ENCODE results near the gene BLID. TPM values are rescaled to one million over a fixed set of nuclear protein-coding genes. Genes with fewer than 3 reads are reported as not detected.

Gene BLID
- total and polyA plus RNA-seq, 3 donors from 2014 or later: 2.8 to 4.6 TPM; not detected in 1

- H3K27me3 ChIP-seq: no peaks in the 10 kb centered on the region
- no peak for DNase-seq
- no peaks in the 10 kb centered on the region for H3K36me3 ChIP-seq (ENCODE audit: low read depth, missing control alignments)
- no peak overlapping the region for H3K27ac ChIP-seq
- H3K9me3 ChIP-seq: no peaks in the 10 kb centered on the region
- intact Hi-C loops (cut with DNase I; ENCODE audit: low total_unique reads): no loop called here
- WGBS, 2 donors: 43% methylated on average over 5 of the region's 5 CpGs
- H3K4me3 ChIP-seq: no peak overlapping the region
- no peaks in the 10 kb centered on the region for H3K4me1 ChIP-seq
- TF ChIP-seq POLR2A (IDR thresholded peaks at IDR 0.05): no peak
- TF ChIP-seq CTCF (IDR thresholded peaks at IDR 0.05): no peak
Observed at GRCh38 chr11:122068141-122068540, 47.9 kb downstream of the BLID start.

MicroRNA genes within 50 kb of the gene (microRNA counts, 767-probe panel; counts per million panel counts)
- microRNA hsa-let-7a-5p (14,161 to 15,063 counts per million in 2 donors), microRNA hsa-miR-100-5p (9,460 to 9,913 counts per million in 2 donors), microRNA hsa-miR-125b-5p (13,819 to 14,292 counts per million in 2 donors)

Small RNA genes lying within 50 kb of the gene (microRNA-seq; reads per million reads assigned to microRNA genes)
- gene MIR100 (ENCODE audit: borderline number of aligned reads in 2 of 2, borderline replicate concordance in 1 of 2): 15,035 to 15,716 reads per million in 2 donors
- gene MIR125B1 (ENCODE audit: borderline number of aligned reads in 2 of 2, borderline replicate concordance in 1 of 2): 970 to 1,056 reads per million in 2 donors
- gene MIRLET7A2 (ENCODE audit: borderline number of aligned reads in 2 of 2, borderline replicate concordance in 1 of 2): 1,070 to 1,177 reads per million in 2 donors

Small RNA genes lying within 50 kb of the gene (small RNA-seq; reads per million reads assigned to genes)
- gene MIR100 (256 to 340 reads per million in 2 donors), gene MIR125B1 (53.2 to 67.5 reads per million in 2 donors), gene MIRLET7A2 (4.2 to 4.5 reads per million in 2 donors)
